ENCODE results near the gene FADS3. TPM values are rescaled to one million over a fixed set of nuclear protein-coding genes. Genes with fewer than 3 reads are reported as not detected.

Gene FADS3
- total RNA-seq, 1 experiment from 2014 or later: 67.9 TPM

DNA sequence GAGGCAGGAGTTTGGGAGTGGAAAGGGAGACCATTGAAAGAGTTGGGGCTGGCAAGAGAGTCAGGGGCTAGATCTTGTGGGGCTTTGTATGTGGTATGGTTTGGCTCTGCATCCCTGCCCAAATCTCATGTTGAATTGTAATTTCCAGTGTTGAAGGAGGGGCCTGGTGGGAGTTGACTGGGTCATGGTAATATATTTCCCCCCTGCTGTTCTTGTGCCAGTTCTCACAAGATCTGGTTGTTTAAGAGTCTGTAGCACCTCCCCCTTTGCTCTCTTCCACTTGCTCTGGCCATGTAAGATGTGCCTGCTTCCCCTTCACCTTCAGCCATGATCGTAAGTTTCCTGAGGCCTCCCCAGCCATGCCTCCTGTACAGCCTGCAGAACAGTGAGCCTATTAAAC, 36.2 kb upstream of the FADS3 start:
- no peak for TF ChIP-seq EZH2phosphoT487 (IDR thresholded peaks at IDR 0.05; ENCODE audit: borderline replicate concordance, low read length)
- TF ChIP-seq EZH2 (IDR thresholded peaks at IDR 0.05; ENCODE audit: low read length, unreplicated experiment): no peak
- TF ChIP-seq, protein P1, sequence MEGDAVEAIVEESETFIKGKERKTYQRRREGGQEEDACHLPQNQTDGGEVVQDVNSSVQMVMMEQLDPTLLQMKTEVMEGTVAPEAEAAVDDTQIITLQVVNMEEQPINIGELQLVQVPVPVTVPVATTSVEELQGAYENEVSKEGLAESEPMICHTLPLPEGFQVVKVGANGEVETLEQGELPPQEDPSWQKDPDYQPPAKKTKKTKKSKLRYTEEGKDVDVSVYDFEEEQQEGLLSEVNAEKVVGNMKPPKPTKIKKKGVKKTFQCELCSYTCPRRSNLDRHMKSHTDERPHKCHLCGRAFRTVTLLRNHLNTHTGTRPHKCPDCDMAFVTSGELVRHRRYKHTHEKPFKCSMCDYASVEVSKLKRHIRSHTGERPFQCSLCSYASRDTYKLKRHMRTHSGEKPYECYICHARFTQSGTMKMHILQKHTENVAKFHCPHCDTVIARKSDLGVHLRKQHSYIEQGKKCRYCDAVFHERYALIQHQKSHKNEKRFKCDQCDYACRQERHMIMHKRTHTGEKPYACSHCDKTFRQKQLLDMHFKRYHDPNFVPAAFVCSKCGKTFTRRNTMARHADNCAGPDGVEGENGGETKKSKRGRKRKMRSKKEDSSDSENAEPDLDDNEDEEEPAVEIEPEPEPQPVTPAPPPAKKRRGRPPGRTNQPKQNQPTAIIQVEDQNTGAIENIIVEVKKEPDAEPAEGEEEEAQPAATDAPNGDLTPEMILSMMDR (conservative IDR thresholded peaks at IDR 0.05; ENCODE audit: low read depth, low read length): no peak
- Histone ChIP-seq H3K79me2 (ENCODE audit: low read length) (no peaks in the 10 kb centered on the region), H3K27ac (ENCODE audit: low read length) (no peak overlapping the region), H3F3A (ENCODE audit: low read length, unreplicated experiment) (no peaks in the 10 kb centered on the region), H3K4me2 (ENCODE audit: low read length) (no peak overlapping the region), H3K9ac (ENCODE audit: low read length) (no peak overlapping the region), H3K9me3 (ENCODE audit: low read length) (no peaks in the 10 kb centered on the region), H3K27me3 (ENCODE audit: low read length) (no peaks in the 10 kb centered on the region), H3K9me2 (replicated peaks; ENCODE audit: low read length) (no peaks in the 10 kb centered on the region), H4K20me1 (ENCODE audit: low read length) (no peaks in the 10 kb centered on the region), H3K4me1 (ENCODE audit: insufficient read depth, low read length) (no peaks in the 10 kb centered on the region), H2AFZ (ENCODE audit: low read length) (no peak overlapping the region), H3K36me3 (ENCODE audit: low read depth, low read length) (no peaks in the 10 kb centered on the region), H3K4me3 (ENCODE audit: low read length) (no peak overlapping the region)
- ATAC-seq (no peak), DNase-seq (no peak)
- no TSS peak for BruUV-seq (replicated peaks)
- intact Hi-C loops (cut with micrococcal nuclease): no loop called here
- ChIA-PET CTCF (no interaction called here), POLR2A (ENCODE audit: unreplicated experiment) (no interaction called here)

DNA sequence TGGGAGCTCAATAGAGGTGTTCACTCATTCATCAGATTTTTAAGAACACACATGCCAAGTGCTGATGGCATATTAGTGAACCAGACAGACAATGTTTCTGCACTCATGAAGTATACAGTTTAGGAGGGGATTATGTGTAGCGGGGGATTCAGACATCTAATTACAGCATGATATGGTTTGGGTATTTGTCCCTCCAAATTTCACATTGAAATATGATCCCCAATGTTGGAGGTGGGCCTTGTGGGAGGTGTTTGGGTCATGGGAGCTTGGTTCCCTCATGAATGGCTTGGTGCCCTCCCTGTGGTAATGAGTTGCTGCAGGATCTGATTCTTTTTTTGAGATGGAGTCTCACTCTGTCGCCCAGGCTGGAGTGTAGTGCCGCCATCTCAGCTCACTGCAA, 34.9 kb upstream of the FADS3 start:
- H3K36me3 ChIP-seq (ENCODE audit: low read depth, low read length): no peaks in the 10 kb centered on the region
- H3K27me3 ChIP-seq (ENCODE audit: low read length): no peaks in the 10 kb centered on the region
- DNase-seq: no peak
- H3K9me2 ChIP-seq (replicated peaks; ENCODE audit: low read length): no peaks in the 10 kb centered on the region
- CTCF ChIA-PET: no interaction called here
- no peaks in the 10 kb centered on the region for H3K4me1 ChIP-seq (ENCODE audit: insufficient read depth, low read length)
- no peak for TF ChIP-seq EZH2phosphoT487 (IDR thresholded peaks at IDR 0.05; ENCODE audit: borderline replicate concordance, low read length)
- TF ChIP-seq, protein P1 (conservative IDR thresholded peaks at IDR 0.05; ENCODE audit: low read depth, low read length): no peak
- TF ChIP-seq EZH2 (IDR thresholded peaks at IDR 0.05; ENCODE audit: low read length, unreplicated experiment): no peak
- H3K9ac ChIP-seq (ENCODE audit: low read length): no peak overlapping the region
- intact Hi-C loops (cut with micrococcal nuclease): no loop called here
- no peaks in the 10 kb centered on the region for H4K20me1 ChIP-seq (ENCODE audit: low read length)
- no peak overlapping the region for H3K27ac ChIP-seq (ENCODE audit: low read length)
- H2AFZ ChIP-seq (ENCODE audit: low read length): no peak overlapping the region
- no peak overlapping the region for H3K4me2 ChIP-seq (ENCODE audit: low read length)
- no peak for ATAC-seq
- POLR2A ChIA-PET (ENCODE audit: unreplicated experiment): interaction anchor here (0.5 kb wide), 1 partner anchor 292 kb away, joined by 7 read pairs; no protein-coding TSS in a partner anchor
- no peaks in the 10 kb centered on the region for H3K9me3 ChIP-seq (ENCODE audit: low read length)
- BruUV-seq (replicated peaks): no TSS peak
- no peaks in the 10 kb centered on the region for H3K79me2 ChIP-seq (ENCODE audit: low read length)
- no peaks in the 10 kb centered on the region for H3F3A ChIP-seq (ENCODE audit: low read length, unreplicated experiment)
- no peak overlapping the region for H3K4me3 ChIP-seq (ENCODE audit: low read length)

DNA sequence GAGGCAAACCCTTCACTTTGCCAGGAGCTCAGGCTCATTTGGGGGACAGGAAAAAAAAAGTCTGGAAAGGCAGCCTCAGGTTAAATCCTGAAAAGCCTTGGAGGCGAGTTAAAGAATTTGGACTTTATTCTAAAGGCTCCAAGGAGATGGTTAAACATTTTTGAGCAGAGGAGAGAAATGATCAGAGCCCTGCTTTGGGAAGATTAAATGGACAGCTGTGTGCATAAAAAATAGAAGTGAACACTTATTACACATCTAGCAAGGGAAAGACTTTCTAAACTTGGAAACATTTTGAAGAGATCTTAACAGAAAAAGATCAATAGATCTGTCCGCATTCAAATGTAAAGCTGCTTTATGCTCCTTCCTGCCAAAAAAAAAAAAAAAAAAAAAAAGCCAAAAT, 34.4 kb upstream of the FADS3 start:
- ATAC-seq (no peak), DNase-seq (no peak)
- Histone ChIP-seq H2AFZ (ENCODE audit: low read length) (no peak overlapping the region), H3K27ac (ENCODE audit: low read length) (no peak overlapping the region), H3K27me3 (ENCODE audit: low read length) (no peaks in the 10 kb centered on the region), H3K9ac (ENCODE audit: low read length) (no peak overlapping the region), H3F3A (ENCODE audit: low read length, unreplicated experiment) (no peaks in the 10 kb centered on the region), H3K36me3 (ENCODE audit: low read depth, low read length) (no peaks in the 10 kb centered on the region), H3K4me3 (ENCODE audit: low read length) (no peak overlapping the region), H4K20me1 (ENCODE audit: low read length) (no peaks in the 10 kb centered on the region), H3K4me2 (ENCODE audit: low read length) (no peak overlapping the region), H3K79me2 (ENCODE audit: low read length) (no peaks in the 10 kb centered on the region), H3K9me3 (ENCODE audit: low read length) (no peaks in the 10 kb centered on the region), H3K9me2 (replicated peaks; ENCODE audit: low read length) (no peaks in the 10 kb centered on the region), H3K4me1 (ENCODE audit: insufficient read depth, low read length) (no peaks in the 10 kb centered on the region)
- no TSS peak for BruUV-seq (replicated peaks)
- ChIA-PET POLR2A (ENCODE audit: unreplicated experiment) (interaction anchor here (0.5 kb wide), 1 partner anchor 292 kb away, joined by 7 read pairs; no protein-coding TSS in a partner anchor), CTCF (no interaction called here)
- no peak for TF ChIP-seq EZH2phosphoT487 (IDR thresholded peaks at IDR 0.05; ENCODE audit: borderline replicate concordance, low read length)
- no peak for TF ChIP-seq EZH2 (IDR thresholded peaks at IDR 0.05; ENCODE audit: low read length, unreplicated experiment)
- TF ChIP-seq, protein P1 (conservative IDR thresholded peaks at IDR 0.05; ENCODE audit: low read depth, low read length): no peak
- intact Hi-C loops (cut with micrococcal nuclease): no loop called here
